ENCODE data around the gene AZU1. TPM values are rescaled to one million over a fixed set of nuclear protein-coding genes. Genes with fewer than 3 reads are reported as not detected.

AZU1 gene
- total RNA-seq, 2 donors from 2014 or later: 2.5 to 3.7 TPM

GRCh38 chr19:862581-863314, 35.1 kb downstream of the AZU1 start:
- 42 to 47% methylated on average over 26 to 48 of the region's 48 CpGs for WGBS, 2 experiments (ENCODE audit: insufficient coverage in 1 of 2, insufficient read length in 1 of 2)
- H3K4me1 Mint-ChIP-seq: peaks cover 5% of the 10 kb centered on the region
- no peak overlapping the region for H3K4me3 ChIP-seq (ENCODE audit: low read length)
- H3K9me3 Mint-ChIP-seq: no peaks in the 10 kb centered on the region
- no peaks in the 10 kb centered on the region for H3K4me1 ChIP-seq (ENCODE audit: control insufficient read depth, insufficient read depth, low read length)
- H3K27me3 ChIP-seq (ENCODE audit: control insufficient read depth, insufficient read depth, low read length, poor library complexity, severe bottlenecking): peaks cover 25% of the 10 kb centered on the region
- no peak overlapping the region for H3K9ac ChIP-seq (ENCODE audit: extremely low read depth, low read length, poor library complexity, severe bottlenecking)
- H3K27ac Mint-ChIP-seq: no peak overlapping the region
- no peak overlapping the region for H3K4me3 Mint-ChIP-seq
- DNase-seq: peak; percentile 95
- no peak for TF ChIP-seq CTCF (conservative IDR thresholded peaks at IDR 0.05)
- H3K9me3 ChIP-seq (ENCODE audit: control insufficient read depth, low read length): no peaks in the 10 kb centered on the region
- H3K27me3 Mint-ChIP-seq (ENCODE audit: insufficient read depth): peaks cover 42% of the 10 kb centered on the region
- peaks cover 9% of the 10 kb centered on the region for H3K36me3 Mint-ChIP-seq (ENCODE audit: low read depth)
- peaks cover 5% of the 10 kb centered on the region for H3K36me3 ChIP-seq (ENCODE audit: control insufficient read depth, insufficient read depth, low read length)
- no peak overlapping the region for H3K27ac ChIP-seq (ENCODE audit: low read depth, low read length)

- Histone ChIP-seq H3K9ac (ENCODE audit: extremely low read depth, low read length, poor library complexity, severe bottlenecking) (no peak overlapping the region), H3K4me3 (ENCODE audit: low read length) (no peak overlapping the region), H3K27ac (ENCODE audit: low read depth, low read length) (no peak overlapping the region), H3K4me1 (ENCODE audit: control insufficient read depth, insufficient read depth, low read length) (no peaks in the 10 kb centered on the region), H3K36me3 (ENCODE audit: control insufficient read depth, insufficient read depth, low read length) (peaks cover 9% of the 10 kb centered on the region), H3K9me3 (ENCODE audit: control insufficient read depth, low read length) (no peaks in the 10 kb centered on the region), H3K27me3 (ENCODE audit: control insufficient read depth, insufficient read depth, low read length, poor library complexity, severe bottlenecking) (peaks cover 25% of the 10 kb centered on the region)
- no peak overlapping the region for H3K27ac Mint-ChIP-seq
- H3K27me3 Mint-ChIP-seq (ENCODE audit: insufficient read depth): peaks cover 39% of the 10 kb centered on the region
- DNase-seq: no peak
- no peak overlapping the region for H3K4me3 Mint-ChIP-seq
- WGBS, 2 experiments (ENCODE audit: insufficient coverage in 1 of 2, insufficient read length in 1 of 2): 84 to 93% methylated on average over 2 to 7 of the region's 7 CpGs
- no peak for TF ChIP-seq CTCF (conservative IDR thresholded peaks at IDR 0.05)
- H3K36me3 Mint-ChIP-seq (ENCODE audit: low read depth): peaks cover 9% of the 10 kb centered on the region
- H3K9me3 Mint-ChIP-seq: no peaks in the 10 kb centered on the region
- H3K4me1 Mint-ChIP-seq: peaks cover 5% of the 10 kb centered on the region
Measured at GRCh38 chr19:863315-863620, 35.6 kb downstream of the AZU1 start.

- no peak overlapping the region for H3K9ac ChIP-seq (ENCODE audit: extremely low read depth, low read length, poor library complexity, severe bottlenecking)
- peaks cover 12% of the 10 kb centered on the region for H3K27me3 Mint-ChIP-seq (ENCODE audit: insufficient read depth)
- H3K4me3 Mint-ChIP-seq: no peak overlapping the region
- peaks cover 18% of the 10 kb centered on the region for H3K36me3 ChIP-seq (ENCODE audit: control insufficient read depth, insufficient read depth, low read length)
- TF ChIP-seq CTCF (conservative IDR thresholded peaks at IDR 0.05): no peak
- H3K27me3 ChIP-seq (ENCODE audit: control insufficient read depth, insufficient read depth, low read length, poor library complexity, severe bottlenecking): no peaks in the 10 kb centered on the region
- no peak overlapping the region for H3K4me3 ChIP-seq (ENCODE audit: low read length)
- no peaks in the 10 kb centered on the region for H3K4me1 ChIP-seq (ENCODE audit: control insufficient read depth, insufficient read depth, low read length)
- peaks cover 28% of the 10 kb centered on the region for H3K36me3 Mint-ChIP-seq (ENCODE audit: low read depth)
- H3K9me3 ChIP-seq (ENCODE audit: control insufficient read depth, low read length): no peaks in the 10 kb centered on the region
- no peak overlapping the region for H3K27ac ChIP-seq (ENCODE audit: low read depth, low read length)
- WGBS, 2 experiments (ENCODE audit: insufficient coverage in 1 of 2, insufficient read length in 1 of 2): 88 to 90% methylated on average over 7 to 38 of the region's 38 CpGs
- DNase-seq: peak; percentile 47
- H3K27ac Mint-ChIP-seq: no peak overlapping the region
- peaks cover 3% of the 10 kb centered on the region for H3K9me3 Mint-ChIP-seq
- H3K4me1 Mint-ChIP-seq: peaks cover 5% of the 10 kb centered on the region
Measured at GRCh38 chr19:866769-867300, 39.2 kb downstream of the AZU1 start.

Measured in endodermal cell (in vitro differentiated cells).